Measurements from ENCODE around the gene ATP8B4. TPM values are rescaled to one million over a fixed set of nuclear protein-coding genes. Genes with fewer than 3 reads are reported as not detected.

Gene ATP8B4
- total and polyA plus RNA-seq, 2 of the 8 experiments (the other 6 are each of a cell fraction or from before 2014, with no cell fraction given), result 0.17 to 0.24 TPM

GRCh38 chr15:49842031-49842730 is 276.9 kb downstream of the ATP8B4 start:
- FAIRE-seq (no peak), DNase-seq (ENCODE audit: low read depth in 1 of 2, low spot score in 2 of 2) (no peak)
- H4K91ac ChIP-seq (replicated peaks; ENCODE audit: insufficient read length, low read length), result no peak overlapping the region
- H3K79me2 ChIP-seq (ENCODE audit: control insufficient read depth in 1 of 2, insufficient read depth in 2 of 2, low read length in 2 of 2), result no peaks in the 10 kb centered on the region
- no peak overlapping the region for H4K5ac ChIP-seq (ENCODE audit: insufficient read length, low read depth, low read length)
- POLR2A ChIA-PET (ENCODE audit: partially characterized antibody), result no interaction called here
- H3K27ac ChIP-seq (ENCODE audit: low read depth, low read length), result no peak overlapping the region
- no peak overlapping the region for H3K14ac ChIP-seq (ENCODE audit: insufficient read length)
- CTCF ChIA-PET (ENCODE audit: partially characterized antibody), result no interaction called here
- H3K23me2 ChIP-seq (ENCODE audit: low read depth, low read length), result no peaks in the 10 kb centered on the region
- no peaks in the 10 kb centered on the region; a peak in 1 of 8 replicates for H3K36me3 ChIP-seq (ENCODE audit: control insufficient read depth in 2 of 4, insufficient read depth in 4 of 4, low read length in 3 of 4)
- H2AFZ ChIP-seq (ENCODE audit: low read length), result no peak overlapping the region
- H2BK5ac ChIP-seq (ENCODE audit: low read depth, low read length), result no peak overlapping the region
- H2BK15ac ChIP-seq (ENCODE audit: low read length), result no peak overlapping the region
- WGBS, 2 experiments (ENCODE audit: extremely low coverage in 1 of 2, insufficient coverage in 1 of 2, insufficient read length in 1 of 2, insufficient replicate concordance in 2 of 2, low coverage in 1 of 2, low lambda C conversion rate in 2 of 2, missing lambda C conversion rate in 1 of 2), result 69% methylated on average over 4 of the region's 4 CpGs; no CpG with 5 or more reads in 1 of the 2 experiments
- no peak overlapping the region for H3K4me2 ChIP-seq (ENCODE audit: insufficient read depth in 1 of 2, low read depth in 2 of 2, low read length in 2 of 2)
- H2BK12ac ChIP-seq (ENCODE audit: low read depth, low read length), result no peak overlapping the region
- H3K4ac ChIP-seq (replicated peaks; ENCODE audit: insufficient read length, low read depth, low read length), result no peak overlapping the region
- no peak overlapping the region for H3K18ac ChIP-seq (ENCODE audit: extremely low read depth, low read length)
- no peak overlapping the region for H3K4me3 ChIP-seq (ENCODE audit: extremely low read depth in 1 of 4, insufficient read depth in 2 of 4, low read depth in 3 of 4, low read length in 4 of 4)
- no peak overlapping the region for H2BK120ac ChIP-seq (replicated peaks; ENCODE audit: low read depth, low read length)
- H3K23ac ChIP-seq (ENCODE audit: insufficient read length), result no peak overlapping the region
- no peaks in the 10 kb centered on the region for H3K27me3 ChIP-seq (replicated peaks in 1 of 4; ENCODE audit: control insufficient read depth in 3 of 4, extremely low read depth in 1 of 4, insufficient read depth in 3 of 4, low read length in 3 of 4)
- no peaks in the 10 kb centered on the region for H3K4me1 ChIP-seq (replicated peaks in 1 of 4; ENCODE audit: control insufficient read depth in 3 of 4, insufficient read depth in 4 of 4, low read length in 3 of 4)
- peaks cover 10 to 20% of the 10 kb centered on the region in 2 experiments; a peak in 2 of 4 replicates for H3K9me3 ChIP-seq (ENCODE audit: insufficient read depth in 2 of 2, low read depth in 1 of 2, low read length in 1 of 2)
- H2AK5ac ChIP-seq (ENCODE audit: low read depth, low read length), result no peak overlapping the region
- no peak overlapping the region for H3K56ac ChIP-seq (replicated peaks; ENCODE audit: insufficient read length, low read depth, low read length)
- H3K79me1 ChIP-seq (ENCODE audit: low read depth, low read length), result no peaks in the 10 kb centered on the region
- no peaks in the 10 kb centered on the region for H4K20me1 ChIP-seq (replicated peaks in 1 of 2; ENCODE audit: control insufficient read depth in 1 of 2, insufficient read depth in 2 of 2, low read length in 2 of 2)
- no peak overlapping the region for H2BK20ac ChIP-seq (ENCODE audit: low read length)
- H3K9ac ChIP-seq (replicated peaks in 1 of 4; ENCODE audit: extremely low read depth in 1 of 4, low read depth in 3 of 4, low read length in 3 of 4), result no peak overlapping the region
- no peak overlapping the region for H4K8ac ChIP-seq (ENCODE audit: extremely low read depth, insufficient read depth, low read length)
- no peak for TF ChIP-seq BCL11A (IDR thresholded peaks at IDR 0.05; ENCODE audit: low read depth in 2 of 2, low read length in 2 of 2)
